Endothelial cell of hepatic sinusoid (primary cell): ENCODE data around the gene CNOT1.
"Not testable (repeated sequence)": the region's sequence is repeated elsewhere in the genome, so short reads cannot be mapped to it uniquely, and the experiment has no call there.

ENCODE experiments used
- in situ Hi-C: cut with HindIII; loops from 2 replicates; pipeline ENCODE4 v1.10.0; 2017; ENCODE audit warnings: low sequenced_read_pairs

The CNOT1 gene

GRCh38 chr16:58639230-58639629 is 9.6 kb upstream of the CNOT1 start:
- in situ Hi-C loops = no loop called here

GRCh38 chr16:58638148-58639036 is 8.8 kb upstream of the CNOT1 start:
- in situ Hi-C loops = no loop called here

GRCh38 chr16:58637021-58637420 is 7.4 kb upstream of the CNOT1 start:
- in situ Hi-C loops = not testable (repeated sequence)

- in situ Hi-C loops = no loop called here
Observed at GRCh38 chr16:58636466-58636865, 6.8 kb upstream of the CNOT1 start.

GRCh38 chr16:58635502-58635901 is 5.9 kb upstream of the CNOT1 start:
- in situ Hi-C loops = no loop called here

- in situ Hi-C loops = no loop called here
Observed at GRCh38 chr16:58634265-58634802, 4.7 kb upstream of the CNOT1 start.

- in situ Hi-C loops = loop anchor here (5.0 kb wide), 1 partner anchor 77 kb away; no protein-coding TSS in a partner anchor
Observed at GRCh38 chr16:58628845-58629732, 537 bp downstream of the CNOT1 start.

GRCh38 chr16:58624209-58624608 is 5.4 kb downstream of the CNOT1 start:
- in situ Hi-C loops = no loop called here

- in situ Hi-C loops = no loop called here
Observed at GRCh38 chr16:58620396-58620795, 9.2 kb downstream of the CNOT1 start.

GRCh38 chr16:58615280-58615679 is 14.3 kb downstream of the CNOT1 start:
- in situ Hi-C loops = no loop called here

GRCh38 chr16:58614860-58615259 is 14.8 kb downstream of the CNOT1 start:
- in situ Hi-C loops = no loop called here

GRCh38 chr16:58614212-58614611 is 15.4 kb downstream of the CNOT1 start:
- in situ Hi-C loops = no loop called here

GRCh38 chr16:58612965-58613364 is 16.7 kb downstream of the CNOT1 start:
- in situ Hi-C loops = not testable (repeated sequence)

GRCh38 chr16:58608601-58609136 is 21.0 kb downstream of the CNOT1 start:
- in situ Hi-C loops = no loop called here

- in situ Hi-C loops = no loop called here
Observed at GRCh38 chr16:58605562-58605961, 24.1 kb downstream of the CNOT1 start.

- in situ Hi-C loops = no loop called here
Observed at GRCh38 chr16:58591083-58591482, 38.5 kb downstream of the CNOT1 start.

- in situ Hi-C loops = no loop called here
Observed at GRCh38 chr16:58589326-58589905, 40.2 kb downstream of the CNOT1 start.

GRCh38 chr16:58588406-58588805 is 41.2 kb downstream of the CNOT1 start:
- in situ Hi-C loops = no loop called here

- in situ Hi-C loops = no loop called here
Observed at GRCh38 chr16:58586340-58587030, 43.1 kb downstream of the CNOT1 start.

- in situ Hi-C loops = no loop called here
Observed at GRCh38 chr16:58584831-58585505, 44.7 kb downstream of the CNOT1 start.
